Ammon's horn (tissue), 1 donor: ENCODE results near the gene ASMTL.
A peak's percentile ranks its signal among the peaks of the same experiment; 100 is the strongest.
"Not testable (repeated sequence)": the region's sequence is repeated elsewhere in the genome, so short reads cannot be mapped to it uniquely, and the experiment has no call there.

Experiments used
- DNase-seq: peaks from one replicate; pipeline ENCODE4 v3.0.0-alpha.2; 2016; ENCODE audit warnings: low spot score

ASMTL gene

GRCh38 chrX:1452516-1453394 is at the start of gene ASMTL:
Gene ASMTL (minus strand): TSS chrX:1452909. CDS start chrX:1452840, 69 bp downstream.
- DNase-seq: peak; percentile 100

GRCh38 chrX:1502241-1502640 is 49.5 kb upstream of the ASMTL start:
- DNase-seq: no peak

GRCh38 chrX:1500701-1501624 is 48.3 kb upstream of the ASMTL start:
- no peak for DNase-seq

- DNase-seq: no peak
Observed at GRCh38 chrX:1496076-1496475, 43.4 kb upstream of the ASMTL start.

GRCh38 chrX:1493877-1494510 is 41.3 kb upstream of the ASMTL start:
- peak; percentile 56 for DNase-seq

GRCh38 chrX:1493412-1493811 is 40.7 kb upstream of the ASMTL start:
- no peak for DNase-seq

GRCh38 chrX:1492421-1493012 is 39.8 kb upstream of the ASMTL start:
- DNase-seq: no peak

- no peak for DNase-seq
Observed at GRCh38 chrX:1491851-1492349, 39.2 kb upstream of the ASMTL start.

GRCh38 chrX:1491248-1491647 is 38.5 kb upstream of the ASMTL start:
- DNase-seq: not testable (repeated sequence)

GRCh38 chrX:1490723-1491122 is 38.0 kb upstream of the ASMTL start:
- not testable (repeated sequence) for DNase-seq

- not testable (repeated sequence) for DNase-seq
Observed at GRCh38 chrX:1489354-1489753, 36.6 kb upstream of the ASMTL start.

GRCh38 chrX:1488745-1489144 is 36.0 kb upstream of the ASMTL start:
- no peak for DNase-seq

GRCh38 chrX:1488141-1488540 is 35.4 kb upstream of the ASMTL start:
- DNase-seq: no peak

GRCh38 chrX:1487401-1487800 is 34.7 kb upstream of the ASMTL start:
- no peak for DNase-seq

- no peak for DNase-seq
Observed at GRCh38 chrX:1486749-1487361, 34.1 kb upstream of the ASMTL start.

- DNase-seq: no peak
Observed at GRCh38 chrX:1486177-1486576, 33.5 kb upstream of the ASMTL start.

- no peak for DNase-seq
Observed at GRCh38 chrX:1485033-1485432, 32.3 kb upstream of the ASMTL start.

- no peak for DNase-seq
Observed at GRCh38 chrX:1484638-1485019, 31.9 kb upstream of the ASMTL start.

- DNase-seq: no peak
Observed at GRCh38 chrX:1483843-1484637, 31.3 kb upstream of the ASMTL start.

- not testable (repeated sequence) for DNase-seq
Observed at GRCh38 chrX:1482530-1482928, 29.8 kb upstream of the ASMTL start.
